Urothelium cell line (cell line): ENCODE results near the gene PCA3.

Experiments
- DNase-seq: peaks from one replicate; pipeline ENCODE4 v3.0.0; 2011; ENCODE audit warnings: low spot score, mixed read lengths
- FAIRE-seq: peaks from 2 replicates; lab custom pipeline; 2011; peaks lifted over from hg19 to GRCh38; lab: Jason Lieb, UNC

The PCA3 gene

GRCh38 chr9:76818271-76818670 lies 54.0 kb downstream of the PCA3 start:
- FAIRE-seq = peak; percentile 52
- peak; percentile 89 for DNase-seq

- FAIRE-seq (no peak), DNase-seq (no peak)
Observed at GRCh38 chr9:76820431-76820830, 56.2 kb downstream of the PCA3 start.

GRCh38 chr9:76827296-76828080 lies 63.2 kb downstream of the PCA3 start:
- no peak for FAIRE-seq

GRCh38 chr9:76828447-76828846 lies 64.2 kb downstream of the PCA3 start:
- FAIRE-seq (no peak), DNase-seq (no peak)

More at GRCh38 chr9:76827296-76828080, 63.2 kb downstream of the PCA3 start:
- no peak for DNase-seq

- DNase-seq (peak; percentile 35), FAIRE-seq (peak; percentile 65)
Observed at GRCh38 chr9:76835571-76836283, 71.5 kb downstream of the PCA3 start.
